GM23338 (cell line): ENCODE measurements around the gene C10orf53. TPM values are rescaled to one million over a fixed set of nuclear protein-coding genes. Genes with fewer than 3 reads are reported as not detected.

Experiments used
- ATAC-seq: fragments of 200-7000 bp; cut with Tn5 transposase; 3 replicates; pipeline ENCODE4 v1.9.1; 2020
- DNase-seq: peaks from one replicate; pipeline ENCODE4 v3.0.0-alpha.2; 2015; ENCODE audit warnings: low spot score
- H2AFZ ChIP-seq: fragments of 200-600 bp; sonication (generic); 2 replicates; pipeline ENCODE4 v1.8.0; 2016; ENCODE audit warnings: antibody characterized with exemption, mild to moderate bottlenecking, moderate library complexity
- H3F3A ChIP-seq: fragments of 200-600 bp; sonication (generic); replicated peaks from 2 replicates; pipeline ENCODE4 v1.8.0; 2017; ENCODE audit warnings: antibody characterized with exemption, mixed run types, low read depth
- H3K27ac ChIP-seq: fragments of 200-600 bp; sonication (generic); 2 replicates; pipeline ENCODE4 v1.6.1; 2016; ENCODE audit warnings: low read depth
- H3K27me3 ChIP-seq: fragments of 200-600 bp; sonication (generic); 2 replicates; pipeline ENCODE4 v1.8.0; 2016; ENCODE audit warnings: mild to moderate bottlenecking, mixed run types, moderate library complexity; ENCODE audit not compliant: insufficient read depth
- H3K36me3 ChIP-seq: fragments of 200-600 bp; sonication (generic); 2 replicates; pipeline ENCODE4 v1.8.0; 2016; ENCODE audit warnings: mild to moderate bottlenecking; ENCODE audit not compliant: insufficient read depth
- H3K4me1 ChIP-seq: fragments of 200-600 bp; sonication (generic); 2 replicates; pipeline ENCODE4 v1.8.0; 2016; ENCODE audit warnings: mild to moderate bottlenecking, moderate library complexity; ENCODE audit not compliant: insufficient read depth
- H3K4me2 ChIP-seq: fragments of 200-600 bp; sonication (generic); 2 replicates; pipeline ENCODE4 v1.7.1; 2017; ENCODE audit warnings: mixed run types
- H3K4me3 ChIP-seq: fragments of 200-600 bp; sonication (generic); 2 replicates; pipeline ENCODE4 v1.6.1; 2016; ENCODE audit warnings: mixed run types
- H3K79me2 ChIP-seq: fragments of 200-600 bp; sonication (generic); replicated peaks from 2 replicates; pipeline ENCODE4 v1.8.0; 2017; ENCODE audit warnings: mild to moderate bottlenecking; ENCODE audit not compliant: insufficient read depth
- H3K9me2 ChIP-seq: fragments of 200-600 bp; sonication (generic); 2 replicates; pipeline ENCODE4 v1.8.0; 2017; ENCODE audit not compliant: insufficient read depth
- H4K20me1 ChIP-seq: fragments of 200-600 bp; sonication (generic); replicated peaks from 2 replicates; pipeline ENCODE4 v1.8.0; 2017; ENCODE audit warnings: mild to moderate bottlenecking; ENCODE audit not compliant: insufficient read depth
- H3K27ac Mint-ChIP-seq: 2 replicates; pipeline ENCODE4 v1.8.0; 2020; ENCODE audit warnings: inconsistent platforms, mild to moderate bottlenecking, moderate library complexity, mixed read lengths
- H3K27me3 Mint-ChIP-seq: 3 replicates; pipeline ENCODE4 v1.8.0; 2022; ENCODE audit warnings: low read depth, mild to moderate bottlenecking, moderate library complexity, mixed read lengths, inconsistent platforms; ENCODE audit not compliant: insufficient read depth, poor library complexity
- H3K36me3 Mint-ChIP-seq: 3 replicates; pipeline ENCODE4 v1.8.0; 2021; ENCODE audit warnings: low read depth, mild to moderate bottlenecking, inconsistent platforms, moderate library complexity, mixed read lengths
- H3K4me1 Mint-ChIP-seq: 3 replicates; pipeline ENCODE4 v1.8.0; 2020; ENCODE audit warnings: mild to moderate bottlenecking, inconsistent platforms, mixed read lengths
- H3K4me3 Mint-ChIP-seq: 3 replicates; pipeline ENCODE4 v1.8.0; 2021; ENCODE audit warnings: moderate library complexity, mild to moderate bottlenecking, inconsistent platforms, mixed read lengths
- H3K9me3 Mint-ChIP-seq: 3 replicates; pipeline ENCODE4 v1.8.0; 2020; ENCODE audit warnings: moderate library complexity, mild to moderate bottlenecking, inconsistent platforms, mixed read lengths
- CREB1 ChIP-seq: fragments of 250-450 bp; sonication (Bioruptor Pico); IDR thresholded peaks from 2 replicates; pipeline ENCODE4 v1.5.0; 2020; ENCODE audit warnings: low read depth, mild to moderate bottlenecking, moderate library complexity
- CTCF ChIP-seq, 2 experiments: fragments of 200-600 bp in 1 of 2; sonication (generic) in 1 of 2; conservative IDR thresholded peaks; 2 replicates each; pipeline versions ENCODE4 v1.5.1 to v1.6.1; 2016 to 2017; ENCODE audit warnings: antibody characterized with exemption in 2 of 2, low read depth in 2 of 2, mild to moderate bottlenecking in 2 of 2, moderate library complexity in 1 of 2
- ETS1 ChIP-seq: IDR thresholded peaks from 2 replicates; pipeline ENCODE4 v1.6.1; 2016; ENCODE audit warnings: antibody characterized with exemption
- EZH2 ChIP-seq: fragments of 200-600 bp; sonication (generic); IDR thresholded peaks from one replicate; pipeline ENCODE4 v1.8.0; 2017; ENCODE audit warnings: antibody characterized with exemption, mild to moderate bottlenecking, low read depth; ENCODE audit not compliant: unreplicated experiment
- EZH2phosphoT487 ChIP-seq: fragments of 200-600 bp; sonication (generic); IDR thresholded peaks from one replicate; pipeline ENCODE4 v1.8.1; 2018; ENCODE audit warnings: antibody characterized with exemption; ENCODE audit not compliant: unreplicated experiment
- NANOG ChIP-seq: IDR thresholded peaks from 2 replicates; pipeline ENCODE4 v1.6.1; 2016; ENCODE audit warnings: antibody characterized with exemption, borderline replicate concordance
- POLR2AphosphoS5 ChIP-seq: IDR thresholded peaks from 2 replicates; pipeline ENCODE4 v1.6.1; 2016; ENCODE audit warnings: antibody characterized with exemption, low read depth
- REST ChIP-seq: IDR thresholded peaks from one replicate; pipeline ENCODE4 v1.6.1; 2018; ENCODE audit warnings: antibody characterized with exemption; ENCODE audit not compliant: unreplicated experiment
- ZNF114 ChIP-seq: fragments of 250-450 bp; sonication (Bioruptor Pico); IDR thresholded peaks from 2 replicates; pipeline ENCODE4 v1.5.0; 2020; ENCODE audit warnings: mild to moderate bottlenecking, moderate library complexity
- ZNF331 ChIP-seq: fragments of 250-450 bp; sonication (Bioruptor Pico); IDR thresholded peaks from 2 replicates; pipeline ENCODE4 v1.5.0; 2020; ENCODE audit warnings: low read depth, mild to moderate bottlenecking, moderate library complexity
- polyA plus RNA-seq: library from polyadenylated mRNA; unstranded; fragments of >200 nt; fragmentation: Nextera tagmentation; extraction: Ambion mirVana; gene quantifications from 2 replicates; pipeline ENCODE4 v1.2.1, GENCODE V29; 2016
- total RNA-seq: library from RNA; depleted of rRNA; stranded (reverse); fragments of >200 nt; shearing (Covaris generic); gene quantifications from 2 replicates; pipeline ENCODE4 v1.2.3, GENCODE V29; 2014

C10orf53 gene
- total and polyA plus RNA-seq, 2 experiments from 2014 or later, result not detected

- peaks cover 5% of the 10 kb centered on the region; the same call in 1 of the 2 replicates for H3K4me1 ChIP-seq
- H3K4me2 ChIP-seq, result no peak overlapping the region
- H4K20me1 ChIP-seq, result no peaks in the 10 kb centered on the region
- no peak for DNase-seq
- TF ChIP-seq NANOG (no peak), ETS1 (no peak), ZNF331 (no peak), CTCF (conservative IDR thresholded peaks at IDR 0.05; ENCODE audit: low read depth in 2 of 2) (no peak), CREB1 (CRISPR knock-in tag) (no peak), POLR2AphosphoS5 (no peak), REST (no peak)
- peaks cover 12% of the 10 kb centered on the region for H3K27me3 Mint-ChIP-seq
- H3K36me3 Mint-ChIP-seq, result no peaks in the 10 kb centered on the region
- no peak overlapping the region for H3K27ac ChIP-seq
- no peaks in the 10 kb centered on the region for H3K36me3 ChIP-seq
- no peaks in the 10 kb centered on the region for H3K27me3 ChIP-seq
- no peak overlapping the region for H3K4me3 ChIP-seq
- no peak overlapping the region for H2AFZ ChIP-seq
- no peaks in the 10 kb centered on the region for H3K79me2 ChIP-seq
- ATAC-seq, result no peak
- H3K4me3 Mint-ChIP-seq, result no peak overlapping the region
- H3K9me2 ChIP-seq, result no peaks in the 10 kb centered on the region
- no peak overlapping the region for H3K27ac Mint-ChIP-seq
- H3F3A ChIP-seq, result no peaks in the 10 kb centered on the region
- peaks cover 16% of the 10 kb centered on the region for H3K4me1 Mint-ChIP-seq
- no peaks in the 10 kb centered on the region for H3K9me3 Mint-ChIP-seq
Measured at GRCh38 chr10:49650724-49651034, 28.8 kb upstream of the C10orf53 start.

- H3K27ac ChIP-seq, result no peak overlapping the region
- Mint-ChIP-seq H3K36me3 (no peaks in the 10 kb centered on the region), H3K9me3 (no peaks in the 10 kb centered on the region), H3K27ac (no peak overlapping the region), H3K27me3 (peaks cover 10% of the 10 kb centered on the region), H3K4me1 (peaks cover 16% of the 10 kb centered on the region), H3K4me3 (no peak overlapping the region)
- ATAC-seq (no peak), DNase-seq (no peak)
- no peaks in the 10 kb centered on the region for H3K27me3 ChIP-seq
- no peaks in the 10 kb centered on the region for H3F3A ChIP-seq
- H3K36me3 ChIP-seq, result no peaks in the 10 kb centered on the region
- H3K79me2 ChIP-seq, result no peaks in the 10 kb centered on the region
- no peaks in the 10 kb centered on the region for H4K20me1 ChIP-seq
- no peak overlapping the region for H2AFZ ChIP-seq
- H3K4me1 ChIP-seq, result peaks cover 5% of the 10 kb centered on the region; the same call in 1 of the 2 replicates
- H3K4me2 ChIP-seq, result no peak overlapping the region
- no peaks in the 10 kb centered on the region for H3K9me2 ChIP-seq
- H3K4me3 ChIP-seq, result no peak overlapping the region
- TF ChIP-seq REST (no peak), EZH2phosphoT487 (no peak), EZH2 (no peak), NANOG (no peak), ZNF331 (no peak), CREB1 (CRISPR knock-in tag) (no peak), CTCF (conservative IDR thresholded peaks at IDR 0.05; ENCODE audit: low read depth in 2 of 2) (no peak), ZNF114 (CRISPR knock-in tag) (no peak)
Measured at GRCh38 chr10:49651039-49651835, 28.2 kb upstream of the C10orf53 start.
